ENCODE results near the gene SPTB.
"Not testable (repeated sequence)": the region's sequence is repeated elsewhere in the genome, so short reads cannot be mapped to it uniquely, and the experiment has no call there.

SPTB gene

GRCh38 chr14:64879635-64880220 is at the start of gene SPTB:
SPTB (minus strand) TSS chr14:64879907; CDS start chr14:64823094, 56,813 bp downstream.
- DNase-seq, result peak in 1 of 2 experiments; percentile 82

- no peak for DNase-seq
Observed at GRCh38 chr14:64929014-64929359, 49.3 kb upstream of the SPTB start.

- DNase-seq, result no peak
Observed at GRCh38 chr14:64928239-64929013, 48.7 kb upstream of the SPTB start.

- DNase-seq, result no peak
Observed at GRCh38 chr14:64927031-64927430, 47.3 kb upstream of the SPTB start.

- DNase-seq, result no peak
Observed at GRCh38 chr14:64926398-64926995, 46.8 kb upstream of the SPTB start.

- no peak for DNase-seq
Observed at GRCh38 chr14:64923015-64923414, 43.3 kb upstream of the SPTB start.

GRCh38 chr14:64920465-64920864 is 40.8 kb upstream of the SPTB start:
- DNase-seq, result no peak

- DNase-seq, result no peak
Observed at GRCh38 chr14:64919618-64920017, 39.9 kb upstream of the SPTB start.

- no peak for DNase-seq
Observed at GRCh38 chr14:64919215-64919614, 39.5 kb upstream of the SPTB start.

- no peak for DNase-seq
Observed at GRCh38 chr14:64918216-64918615, 38.5 kb upstream of the SPTB start.

GRCh38 chr14:64915797-64916196 is 36.1 kb upstream of the SPTB start:
- no peak for DNase-seq

GRCh38 chr14:64915029-64915424 is 35.3 kb upstream of the SPTB start:
- DNase-seq, result no peak

- DNase-seq, result peak; percentile 98 to 99
Observed at GRCh38 chr14:64914237-64915028, 34.7 kb upstream of the SPTB start, which contains the start of gene CHURC1. CHURC1 (plus strand) TSS chr14:64914455; CDS start chr14:64914496, 41 bp downstream.

GRCh38 chr14:64913477-64913876 is 33.8 kb upstream of the SPTB start:
- DNase-seq, result not testable (repeated sequence)

- DNase-seq, result no peak
Observed at GRCh38 chr14:64912261-64912660, 32.6 kb upstream of the SPTB start.

GRCh38 chr14:64910847-64911495 is 31.3 kb upstream of the SPTB start:
- DNase-seq, result peak in 1 of 2 experiments; percentile 49

GRCh38 chr14:64906022-64906421 is 26.3 kb upstream of the SPTB start:
- DNase-seq, result no peak

- DNase-seq, result no peak
Observed at GRCh38 chr14:64899958-64900357, 20.3 kb upstream of the SPTB start.

- peak; percentile 44 to 72 for DNase-seq
Observed at GRCh38 chr14:64891839-64892375, 12.2 kb upstream of the SPTB start.

GRCh38 chr14:64891173-64891838 is 11.6 kb upstream of the SPTB start:
- no peak for DNase-seq

GRCh38 chr14:64889352-64889751 is 9.6 kb upstream of the SPTB start:
- DNase-seq, result no peak

- DNase-seq, result no peak
Observed at GRCh38 chr14:64885559-64885958, 5.9 kb upstream of the SPTB start.

All from NCI-H526 (cell line).